GM12874 (cell line): ENCODE data around the gene SLC6A6.

ENCODE experiments used
- CTCF ChIP-seq: IDR thresholded peaks from 2 replicates; pipeline ENCODE4 v1.5.1; 2011; ENCODE audit warnings: low read depth, mild to moderate bottlenecking, control low read depth, low read length, moderate library complexity; ENCODE audit not compliant: insufficient read depth

Gene SLC6A6

GRCh38 chr3:14403619-14404155 is 1.3 kb downstream of the SLC6A6 start:
- no peak for TF ChIP-seq CTCF

DNA sequence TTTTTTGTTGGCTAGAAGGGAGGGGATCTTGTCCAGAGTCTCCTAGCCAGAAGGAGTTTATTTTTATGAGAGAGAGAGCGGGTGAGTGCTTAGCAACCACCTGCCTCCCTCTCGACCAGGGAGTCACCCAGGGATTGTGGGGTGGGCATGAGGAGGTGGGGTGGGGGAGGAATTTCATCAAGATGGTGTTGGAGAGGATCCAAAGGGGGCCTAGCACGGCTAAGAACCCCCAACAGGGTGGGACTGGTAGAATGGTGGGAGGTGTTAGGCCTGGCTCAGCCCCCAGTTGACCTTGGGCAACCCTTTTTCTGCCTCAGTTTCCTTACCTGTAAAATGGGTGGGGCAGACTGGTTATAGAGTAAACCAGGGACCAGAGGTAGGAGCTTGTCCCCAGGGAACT is 1.8 kb downstream of the SLC6A6 start:
- no peak for TF ChIP-seq CTCF

GRCh38 chr3:14404631-14405359 is 2.4 kb downstream of the SLC6A6 start:
- TF ChIP-seq CTCF, result no peak

- TF ChIP-seq CTCF, result no peak
Observed at GRCh38 chr3:14405360-14406238, 3.2 kb downstream of the SLC6A6 start.

GRCh38 chr3:14406336-14406735 is 3.9 kb downstream of the SLC6A6 start:
- no peak for TF ChIP-seq CTCF

DNA sequence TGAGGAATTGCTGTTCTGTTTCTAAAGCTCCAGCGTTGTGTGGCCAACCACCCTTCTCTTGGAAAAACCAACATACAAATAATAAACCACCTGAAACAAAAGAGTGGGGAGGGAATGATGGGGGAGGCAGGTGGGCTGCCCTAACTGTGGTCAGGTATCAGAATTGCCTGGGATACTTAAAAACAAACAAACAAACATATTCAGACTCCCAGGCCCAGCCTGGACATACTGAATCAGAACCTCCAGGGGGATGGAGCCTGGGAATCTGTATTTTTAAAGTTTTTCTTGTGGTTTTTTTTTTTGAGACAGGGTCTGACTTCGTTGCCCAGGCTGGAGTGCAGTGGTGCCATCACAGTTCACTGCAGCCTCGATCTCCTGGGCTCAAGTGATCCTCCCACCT is 4.4 kb downstream of the SLC6A6 start:
- TF ChIP-seq CTCF, result no peak

- TF ChIP-seq CTCF, result no peak
Observed at GRCh38 chr3:14407203-14407602, 4.8 kb downstream of the SLC6A6 start.
